ENCODE measurements around the gene USP37. TPM values are rescaled to one million over a fixed set of nuclear protein-coding genes. Genes with fewer than 3 reads are reported as not detected.
A peak's percentile ranks its signal among the peaks of the same experiment; 100 is the strongest.

USP37 gene
- total RNA-seq, 3 donors from 2014 or later, result 11.5 to 14.3 (median 11.6) TPM

DNA sequence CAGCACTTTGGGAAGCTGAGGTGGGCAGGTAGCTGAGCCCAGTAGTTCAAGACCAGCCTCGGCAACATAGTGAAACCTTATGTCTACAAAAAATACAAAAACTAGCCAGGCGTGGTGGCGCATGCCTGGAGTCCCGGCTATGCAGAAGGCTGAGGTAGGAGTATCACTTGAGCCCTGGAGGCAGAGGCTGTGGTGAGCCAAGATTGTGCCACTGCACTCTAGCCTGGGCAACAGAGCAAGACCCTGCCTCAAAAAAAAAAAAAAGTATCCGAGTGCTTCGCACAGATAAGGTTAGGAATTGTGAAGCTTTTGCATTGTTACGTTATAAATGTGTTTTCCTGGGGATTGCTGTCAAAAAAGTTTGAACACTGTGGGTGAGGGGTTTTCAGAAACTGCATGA lies 164.3 kb downstream of the USP37 start:
- peaks cover 31% of the 10 kb centered on the region for H3K4me1 ChIP-seq (ENCODE audit: low read depth)
- DNase-seq (no peak), ATAC-seq (no peak)
- H3K36me3 ChIP-seq (ENCODE audit: low read depth), result no peaks in the 10 kb centered on the region
- no peak overlapping the region for H3K4me3 ChIP-seq
- no peaks in the 10 kb centered on the region for H3K9me3 ChIP-seq
- TF ChIP-seq, protein P1, sequence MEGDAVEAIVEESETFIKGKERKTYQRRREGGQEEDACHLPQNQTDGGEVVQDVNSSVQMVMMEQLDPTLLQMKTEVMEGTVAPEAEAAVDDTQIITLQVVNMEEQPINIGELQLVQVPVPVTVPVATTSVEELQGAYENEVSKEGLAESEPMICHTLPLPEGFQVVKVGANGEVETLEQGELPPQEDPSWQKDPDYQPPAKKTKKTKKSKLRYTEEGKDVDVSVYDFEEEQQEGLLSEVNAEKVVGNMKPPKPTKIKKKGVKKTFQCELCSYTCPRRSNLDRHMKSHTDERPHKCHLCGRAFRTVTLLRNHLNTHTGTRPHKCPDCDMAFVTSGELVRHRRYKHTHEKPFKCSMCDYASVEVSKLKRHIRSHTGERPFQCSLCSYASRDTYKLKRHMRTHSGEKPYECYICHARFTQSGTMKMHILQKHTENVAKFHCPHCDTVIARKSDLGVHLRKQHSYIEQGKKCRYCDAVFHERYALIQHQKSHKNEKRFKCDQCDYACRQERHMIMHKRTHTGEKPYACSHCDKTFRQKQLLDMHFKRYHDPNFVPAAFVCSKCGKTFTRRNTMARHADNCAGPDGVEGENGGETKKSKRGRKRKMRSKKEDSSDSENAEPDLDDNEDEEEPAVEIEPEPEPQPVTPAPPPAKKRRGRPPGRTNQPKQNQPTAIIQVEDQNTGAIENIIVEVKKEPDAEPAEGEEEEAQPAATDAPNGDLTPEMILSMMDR (IDR thresholded peaks at IDR 0.05), result no peak
- intact Hi-C loops (cut with DNase I, micrococcal nuclease), result loop anchor here in 1 of 2 donors (5.0 kb wide), 1 partner anchor 112 kb away; the partner anchor contains the start of gene TMBIM1

DNA sequence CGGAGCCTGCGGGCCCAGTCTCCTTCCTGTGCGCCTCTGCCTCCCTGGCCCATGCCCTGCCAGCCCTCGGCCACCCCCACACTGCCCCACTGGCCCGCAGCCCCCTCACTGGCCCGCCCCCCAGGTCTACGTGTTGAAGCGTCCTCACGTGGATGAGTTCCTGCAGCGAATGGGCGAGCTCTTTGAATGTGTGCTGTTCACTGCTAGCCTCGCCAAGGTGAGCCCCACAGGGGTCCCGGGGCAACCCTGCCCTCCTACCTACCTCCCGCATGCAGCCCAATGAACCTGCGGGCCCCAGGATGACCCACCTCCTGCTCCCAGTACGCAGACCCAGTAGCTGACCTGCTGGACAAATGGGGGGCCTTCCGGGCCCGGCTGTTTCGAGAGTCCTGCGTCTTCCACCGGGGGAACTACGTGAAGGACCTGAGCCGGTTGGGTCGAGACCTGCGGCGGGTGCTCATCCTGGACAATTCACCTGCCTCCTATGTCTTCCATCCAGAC lies 165.2 kb downstream of the USP37 start:
- Histone ChIP-seq H3K4me1 (ENCODE audit: low read depth) (peaks cover 33% of the 10 kb centered on the region), H3K36me3 (ENCODE audit: low read depth) (no peaks in the 10 kb centered on the region), H3K9me3 (no peaks in the 10 kb centered on the region), H3K4me3 (no peak overlapping the region)
- TF ChIP-seq, protein P1 (IDR thresholded peaks at IDR 0.05), result no peak
- peak in 1 of 3 donors; percentile 38 for DNase-seq
- intact Hi-C loops (cut with DNase I, micrococcal nuclease), result loop anchor here in 1 of 2 donors (5.0 kb wide), 1 partner anchor 111 kb away; the partner anchor contains the start of gene TMBIM1
- no peak for ATAC-seq

DNA sequence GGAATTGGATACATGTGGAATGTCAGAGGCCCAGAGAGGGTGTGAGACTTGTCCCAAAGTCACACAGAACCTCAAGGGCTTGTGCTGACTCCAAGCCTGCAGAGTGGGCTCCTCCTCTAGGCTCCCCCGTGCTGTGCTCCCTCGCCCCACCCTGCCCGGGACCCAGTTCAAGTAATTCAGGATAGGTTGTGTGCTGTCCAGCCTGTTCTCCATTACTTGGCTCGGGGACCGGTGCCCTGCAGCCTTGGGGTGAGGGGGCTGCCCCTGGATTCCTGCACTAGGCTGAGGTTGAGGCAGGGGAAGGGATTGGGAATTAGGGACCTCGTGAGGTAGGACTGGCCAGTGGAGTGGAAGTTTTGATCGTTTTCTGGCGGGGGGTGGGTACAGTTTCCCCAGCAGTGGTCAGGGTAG lies 165.7 kb downstream of the USP37 start:
- Histone ChIP-seq H3K9me3 (no peaks in the 10 kb centered on the region), H3K4me1 (ENCODE audit: low read depth) (peaks cover 33% of the 10 kb centered on the region), H3K4me3 (no peak overlapping the region), H3K36me3 (ENCODE audit: low read depth) (no peaks in the 10 kb centered on the region)
- TF ChIP-seq, protein P1 (IDR thresholded peaks at IDR 0.05), result no peak
- no peak for DNase-seq
- ATAC-seq, result no peak
- intact Hi-C loops (cut with DNase I, micrococcal nuclease), result loop anchor here in 1 of 2 donors (5.0 kb wide), 1 partner anchor 110 kb away; the partner anchor contains the start of gene TMBIM1

DNA sequence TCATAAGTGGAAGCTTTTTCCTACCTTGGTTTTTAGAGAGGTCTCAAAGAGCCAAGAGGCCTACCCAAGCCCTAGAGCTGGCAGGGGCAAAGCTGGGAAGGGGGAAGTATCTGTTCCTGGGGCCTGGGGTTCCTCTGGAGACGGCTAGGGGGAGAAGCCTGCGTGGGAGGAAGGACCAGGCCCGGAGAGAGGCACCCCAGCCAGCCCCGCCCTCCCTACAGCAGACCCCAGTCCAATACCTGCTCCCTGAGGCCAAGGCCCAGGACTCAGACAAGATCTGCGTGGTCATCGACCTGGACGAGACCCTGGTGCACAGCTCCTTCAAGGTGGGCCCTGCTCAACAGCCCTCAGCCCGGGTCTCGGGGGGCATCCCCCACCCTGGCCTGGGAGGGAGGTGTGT lies 166.3 kb downstream of the USP37 start:
- Histone ChIP-seq H3K9me3 (no peaks in the 10 kb centered on the region), H3K36me3 (ENCODE audit: low read depth) (no peaks in the 10 kb centered on the region), H3K4me1 (ENCODE audit: low read depth) (peaks cover 29% of the 10 kb centered on the region), H3K4me3 (no peak overlapping the region)
- no peak for ATAC-seq
- intact Hi-C loops (cut with DNase I, micrococcal nuclease), result loop anchor here in 1 of 2 donors (5.0 kb wide), 1 partner anchor 110 kb away; the partner anchor contains the start of gene TMBIM1
- peak in 2 of 3 donors; percentile 38 to 62 for DNase-seq
- TF ChIP-seq, protein P1 (IDR thresholded peaks at IDR 0.05), result no peak

DNA sequence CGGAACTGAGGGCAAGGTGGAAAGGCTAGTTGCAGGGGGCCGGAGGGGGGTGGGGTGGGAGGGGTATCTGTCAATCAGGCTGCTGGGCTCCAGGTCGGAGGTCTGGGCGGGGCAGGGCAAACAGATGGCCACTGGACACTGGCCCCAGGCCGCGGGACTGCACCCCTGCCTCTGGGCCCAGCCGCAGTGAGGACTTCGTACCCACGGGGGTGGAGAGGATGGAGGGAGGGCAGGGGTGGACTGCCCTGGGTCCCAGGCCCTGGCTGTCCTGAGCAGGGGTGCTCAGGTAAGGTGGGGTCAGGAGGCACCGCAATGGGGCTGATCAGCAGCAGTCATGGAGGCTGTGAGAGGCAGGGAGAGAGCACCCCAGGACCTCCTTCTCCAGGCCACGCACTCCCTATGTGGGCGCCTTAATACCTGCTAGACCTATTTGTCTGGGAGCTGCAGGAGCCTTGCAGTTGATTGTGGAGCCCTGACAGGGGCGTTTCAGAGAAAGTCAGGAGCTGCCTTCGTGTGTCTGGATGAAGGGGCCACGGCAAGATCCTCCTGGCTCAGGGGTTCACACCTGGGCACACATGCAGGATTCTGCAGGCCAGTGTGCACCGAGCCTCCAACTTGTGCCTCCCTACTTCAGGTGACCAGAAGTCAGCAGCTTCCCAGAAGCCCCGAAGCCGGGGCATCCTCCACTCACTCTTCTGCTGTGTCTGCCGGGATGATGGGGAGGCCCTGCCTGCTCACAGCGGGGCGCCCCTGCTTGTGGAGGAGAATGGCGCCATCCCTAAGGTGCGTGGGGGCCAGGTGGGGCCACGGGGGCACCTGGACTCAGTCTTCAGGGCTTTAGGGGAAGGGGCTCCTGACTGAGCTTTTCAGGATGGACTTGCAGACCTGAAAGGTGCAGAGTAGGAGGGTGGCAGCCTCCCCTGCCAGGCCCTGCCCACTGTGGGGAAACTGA lies 166.9 kb downstream of the USP37 start:
- Histone ChIP-seq H3K4me1 (ENCODE audit: low read depth) (peaks cover 29% of the 10 kb centered on the region), H3K36me3 (ENCODE audit: low read depth) (no peaks in the 10 kb centered on the region), H3K9me3 (no peaks in the 10 kb centered on the region), H3K4me3 (peak overlapping the region; percentile 99)
- intact Hi-C loops (cut with DNase I, micrococcal nuclease), result loop anchor here in 1 of 2 donors (5.0 kb wide), 1 partner anchor 109 kb away; the partner anchor contains the start of gene TMBIM1
- TF ChIP-seq, protein P1 (IDR thresholded peaks at IDR 0.05), result no peak
- ATAC-seq (no peak), DNase-seq (peak; percentile 66 to 85 (median 81))

Small RNAs within 50 kb of the gene (microRNA-seq; reads per million reads assigned to microRNA genes)
- 39,111 reads per million, percentile 98 among the genes with 10 or more reads in this experiment for gene MIR26B

Other genes with a start within 250 kb of the USP37 start
- not detected for gene CATIP, start 211.5 kb downstream of the USP37 start, total RNA-seq
- gene SLC11A1, start 186.1 kb downstream of the USP37 start, total RNA-seq, result 1 to 10 TPM; 1.2 to 7.8 (median 5.3) TPM
- 100 to 1,000 TPM; 142 to 221 (median 165) TPM for gene CTDSP1, start 168.5 kb downstream of the USP37 start, total RNA-seq
- gene VIL1, start 149.2 kb downstream of the USP37 start, total RNA-seq, result 100 to 1,000 TPM; 194 to 550 (median 341) TPM
- gene CNOT9, start 488 bp upstream of the USP37 start, total RNA-seq, result 10 to 100 TPM; 31.0 to 41.8 (median 37.8) TPM
- gene PLCD4, start 39.5 kb upstream of the USP37 start, total RNA-seq, result 10 to 100 TPM in 1 of 3 donors, 1 to 10 TPM in 2; 1.2 to 41.2 (median 2.2) TPM
- gene ZNF142, start 91.3 kb upstream of the USP37 start, total RNA-seq, result 10 to 100 TPM; 16.4 to 25.0 (median 19.7) TPM
- gene BCS1L, start 91.3 kb upstream of the USP37 start, total RNA-seq, result 10 to 100 TPM; 32.9 to 54.0 (median 39.8) TPM
- gene RNF25, start 103.7 kb upstream of the USP37 start, total RNA-seq, result 10 to 100 TPM; 11.5 to 21.2 (median 15.5) TPM
- 10 to 100 TPM; 24.6 to 48.5 (median 35.1) TPM for gene STK36, start 103.7 kb upstream of the USP37 start, total RNA-seq
- gene TTLL4, start 142.5 kb upstream of the USP37 start, total RNA-seq, result 10 to 100 TPM; 21.0 to 30.1 (median 23.8) TPM
- 10 to 100 TPM; 31.0 to 70.0 (median 37.7) TPM for gene CYP27A1, start 213.8 kb upstream of the USP37 start, total RNA-seq